HepG2 (cell line): Measurements from ENCODE around the gene C9orf43. TPM values are rescaled to one million over a fixed set of nuclear protein-coding genes. Genes with fewer than 3 reads are reported as not detected.
A peak's percentile ranks its signal among the peaks of the same experiment; 100 is the strongest.

Source experiments
- GATAD1 ChIP-seq: IDR thresholded peaks from 2 replicates; pipeline ENCODE4 v1.6.1; 2016; ENCODE audit warnings: missing genetic modification reagents, missing compliant biosample characterization
- HNRNPUL1 ChIP-seq: fragments of 200-400 bp; formaldehyde crosslinking; IDR thresholded peaks from 2 replicates; pipeline ENCODE4 v1.6.1; 2017; ENCODE audit warnings: low read depth, mild to moderate bottlenecking, low read length, moderate library complexity
- MAZ ChIP-seq, 2 experiments: sonication (generic) in 1 of 2; formaldehyde crosslinking in 1 of 2; IDR thresholded peaks; 2 replicates each; pipeline versions ENCODE4 v1.5.0 to v1.6.1; 2012 to 2020; ENCODE audit warnings: low read depth in 2 of 2, mild to moderate bottlenecking in 2 of 2, borderline replicate concordance in 1 of 2, improper control_type of control experiment in 1 of 2, low read length in 1 of 2, missing genetic modification reagents in 1 of 2, moderate library complexity in 1 of 2
- MTA1 ChIP-seq: sonication (generic); formaldehyde crosslinking; IDR thresholded peaks from 2 replicates; pipeline ENCODE4 v1.4.0; 2020; ENCODE audit warnings: missing genetic modification reagents, mild to moderate bottlenecking, borderline replicate concordance
- NFIB ChIP-seq: sonication (generic); formaldehyde crosslinking; IDR thresholded peaks from 2 replicates; pipeline ENCODE4 v1.9.0; 2021; ENCODE audit warnings: missing genetic modification reagents, mild to moderate bottlenecking, borderline replicate concordance
- RXRA ChIP-seq: sonication (generic); formaldehyde crosslinking; IDR thresholded peaks from 2 replicates; pipeline ENCODE4 v1.5.1; 2020; ENCODE audit warnings: missing genetic modification reagents
- SNRNP70 ChIP-seq: fragments of 200-400 bp; formaldehyde crosslinking; IDR thresholded peaks from 2 replicates; pipeline ENCODE4 v1.6.1; 2017; ENCODE audit warnings: mild to moderate bottlenecking, low read depth, low read length, moderate library complexity
- STAG1 ChIP-seq: sonication (generic); formaldehyde crosslinking; IDR thresholded peaks from 2 replicates; pipeline ENCODE4 v1.4.0; 2020; ENCODE audit warnings: missing genetic modification reagents
- ZFP36L2 ChIP-seq: sonication (generic); formaldehyde crosslinking; IDR thresholded peaks from 2 replicates; pipeline ENCODE4 v1.4.0; 2020; ENCODE audit warnings: missing genetic modification reagents
- ZMYM3 ChIP-seq: sonication (generic); formaldehyde crosslinking; IDR thresholded peaks from 2 replicates; pipeline ENCODE4 v1.5.1; 2020; ENCODE audit warnings: mild to moderate bottlenecking, missing genetic modification reagents
- ZNF331 ChIP-seq: sonication (generic); formaldehyde crosslinking; IDR thresholded peaks from 2 replicates; pipeline ENCODE4 v1.4.0; 2020; ENCODE audit warnings: missing genetic modification reagents
- ZNF572 ChIP-seq: sonication (generic); formaldehyde crosslinking; IDR thresholded peaks from 2 replicates; pipeline ENCODE4 v1.5.1; 2020; ENCODE audit warnings: mild to moderate bottlenecking, missing genetic modification reagents
- ZNF646 ChIP-seq: sonication (generic); formaldehyde crosslinking; IDR thresholded peaks from 2 replicates; pipeline ENCODE4 v1.9.0; 2021; ENCODE audit warnings: mild to moderate bottlenecking, missing genetic modification reagents
- ZNF841 ChIP-seq: sonication (generic); formaldehyde crosslinking; IDR thresholded peaks from 2 replicates; pipeline ENCODE4 v1.8.1; 2023; ENCODE audit warnings: missing genetic modification reagents, borderline replicate concordance
- ZSCAN21 ChIP-seq: sonication (generic); formaldehyde crosslinking; IDR thresholded peaks from 2 replicates; pipeline ENCODE4 v1.8.0; 2022; ENCODE audit warnings: mild to moderate bottlenecking, missing genetic modification reagents, moderate library complexity, borderline replicate concordance
- ZSCAN30 ChIP-seq: sonication (generic); formaldehyde crosslinking; IDR thresholded peaks from 2 replicates; pipeline ENCODE4 v1.5.0; 2020; ENCODE audit warnings: mild to moderate bottlenecking, missing genetic modification reagents
- polyA plus RNA-seq, 8 experiments: library from polyadenylated mRNA; depleted of rRNA in 3 of 8; stranded (reverse) in 7 of 8; unstranded in 1 of 8; fragments of >200 nt; fragmentation: Illumina TruSeq in 4 of 8; extraction: Trizol in 4 of 8; gene quantifications; 2 replicates each; pipeline versions ENCODE4 v1.2.1 to v1.2.3, GENCODE V29; 2011 to 2016; ENCODE audit warnings: low read depth in 4 of 8, missing spikeins in 1 of 8, mixed read lengths in 1 of 8; ENCODE audit not compliant: insufficient read depth in 1 of 8
- total RNA-seq, 5 experiments: library from RNA; depleted of rRNA; stranded (reverse); fragments of >200 nt; fragmentation: Illumina TruSeq; extraction: Trizol; gene quantifications; 2 replicates each; pipeline ENCODE4 v1.2.3, GENCODE V29; 2016; ENCODE audit warnings: low read depth in 1 of 5
- TF ChIP-seq, protein P1 (sequence below): IDR thresholded peaks from 2 replicates; pipeline ENCODE4 v1.6.1; 2016; ENCODE audit warnings: low read depth, control low read depth
- TF ChIP-seq, protein P2 (sequence below): sonication (generic); formaldehyde crosslinking; conservative IDR thresholded peaks from 2 replicates; pipeline ENCODE4 v1.4.0; 2020; ENCODE audit warnings: missing genetic modification reagents

Gene C9orf43
- total and polyA plus RNA-seq, 2 of the 13 experiments (the other 11 are each of a cell fraction or from before 2014, with no cell fraction given) = 0.24 to 0.31 TPM

- TF ChIP-seq ZNF841 (0 out of 2 replicates have a peak, but pooled peaks have one; percentile 66), MAZ (IDR thresholded peaks at IDR 0.05; ENCODE audit: borderline replicate concordance, low read depth, low read length) (peak; percentile 67; the same call in 1 of the 2 replicates), MAZ (CRISPR knock-in tag; IDR thresholded peaks at IDR 0.05; ENCODE audit: low read depth) (peak; percentile 45; the same call in 1 of the 2 replicates), ZSCAN21 (CRISPR knock-in tag) (peak; percentile 83), NFIB (no peak), ZNF646 (no peak), ZNF572 (CRISPR knock-in tag) (0 out of 2 replicates have a peak, but pooled peaks have one; percentile 75), ZMYM3 (CRISPR knock-in tag) (peak; percentile 83), RXRA (peak; percentile 80), MTA1 (CRISPR knock-in tag) (peak; percentile 54; the same call in 1 of the 2 replicates), STAG1 (CRISPR knock-in tag) (peak; percentile 24; the same call in 1 of the 2 replicates), ZSCAN30 (CRISPR knock-in tag) (no peak; the same call in 1 of the 2 replicates), ZNF331 (CRISPR knock-in tag) (peak; percentile 62), HNRNPUL1 (0 out of 2 replicates have a peak, but pooled peaks have one; percentile 63), ZFP36L2 (CRISPR knock-in tag) (no peak), SNRNP70 (no peak), GATAD1 (CRISPR knock-in tag) (peak; percentile 96)
- TF ChIP-seq, protein P1, sequence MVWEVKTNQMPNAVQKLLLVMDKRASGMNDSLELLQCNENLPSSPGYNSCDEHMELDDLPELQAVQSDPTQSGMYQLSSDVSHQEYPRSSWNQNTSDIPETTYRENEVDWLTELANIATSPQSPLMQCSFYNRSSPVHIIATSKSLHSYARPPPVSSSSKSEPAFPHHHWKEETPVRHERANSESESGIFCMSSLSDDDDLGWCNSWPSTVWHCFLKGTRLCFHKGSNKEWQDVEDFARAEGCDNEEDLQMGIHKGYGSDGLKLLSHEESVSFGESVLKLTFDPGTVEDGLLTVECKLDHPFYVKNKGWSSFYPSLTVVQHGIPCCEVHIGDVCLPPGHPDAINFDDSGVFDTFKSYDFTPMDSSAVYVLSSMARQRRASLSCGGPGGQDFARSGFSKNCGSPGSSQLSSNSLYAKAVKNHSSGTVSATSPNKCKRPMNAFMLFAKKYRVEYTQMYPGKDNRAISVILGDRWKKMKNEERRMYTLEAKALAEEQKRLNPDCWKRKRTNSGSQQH = peak; percentile 91; the same call in 1 of the 2 replicates
- TF ChIP-seq, protein P2, sequence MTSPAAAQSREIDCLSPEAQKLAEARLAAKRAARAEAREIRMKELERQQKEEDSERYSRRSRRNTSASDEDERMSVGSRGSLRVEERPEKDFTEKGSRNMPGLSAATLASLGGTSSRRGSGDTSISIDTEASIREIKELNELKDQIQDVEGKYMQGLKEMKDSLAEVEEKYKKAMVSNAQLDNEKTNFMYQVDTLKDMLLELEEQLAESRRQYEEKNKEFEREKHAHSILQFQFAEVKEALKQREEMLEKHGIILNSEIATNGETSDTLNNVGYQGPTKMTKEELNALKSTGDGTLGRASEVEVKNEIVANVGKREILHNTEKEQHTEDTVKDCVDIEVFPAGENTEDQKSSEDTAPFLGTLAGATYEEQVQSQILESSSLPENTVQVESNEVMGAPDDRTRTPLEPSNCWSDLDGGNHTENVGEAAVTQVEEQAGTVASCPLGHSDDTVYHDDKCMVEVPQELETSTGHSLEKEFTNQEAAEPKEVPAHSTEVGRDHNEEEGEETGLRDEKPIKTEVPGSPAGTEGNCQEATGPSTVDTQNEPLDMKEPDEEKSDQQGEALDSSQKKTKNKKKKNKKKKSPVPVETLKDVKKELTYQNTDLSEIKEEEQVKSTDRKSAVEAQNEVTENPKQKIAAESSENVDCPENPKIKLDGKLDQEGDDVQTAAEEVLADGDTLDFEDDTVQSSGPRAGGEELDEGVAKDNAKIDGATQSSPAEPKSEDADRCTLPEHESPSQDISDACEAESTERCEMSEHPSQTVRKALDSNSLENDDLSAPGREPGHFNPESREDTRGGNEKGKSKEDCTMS = no peak
These were observed at the start of gene C9orf43, which contains the start of gene POLE3 (continued) for GRCh38 chr9:113410207-113410864.
